Suprapubic skin (tissue), 4 donors: Measurements from ENCODE around the gene COQ10A. TPM values are rescaled to one million over a fixed set of nuclear protein-coding genes. Genes with fewer than 3 reads are reported as not detected.

Experiments
- DNase-seq, 2 donors: peaks; one replicate each; pipeline ENCODE4 v3.0.0-alpha.2; 2019; ENCODE audit warnings: low spot score in 2 of 2
- H3K27ac ChIP-seq: fragments of 200-600 bp; sonication (generic); one replicate; pipeline ENCODE4 v1.5.1; 2019
- H3K27me3 ChIP-seq: fragments of 200-600 bp; sonication (generic); one replicate; pipeline ENCODE4 v1.5.1; 2019
- H3K36me3 ChIP-seq: fragments of 200-600 bp; sonication (generic); one replicate; pipeline ENCODE4 v1.5.1; 2019
- H3K4me1 ChIP-seq: fragments of 200-600 bp; sonication (generic); one replicate; pipeline ENCODE4 v1.5.1; 2019
- H3K4me3 ChIP-seq: fragments of 200-600 bp; sonication (generic); one replicate; pipeline ENCODE4 v1.5.1; 2019; ENCODE audit warnings: mild to moderate bottlenecking
- H3K9me3 ChIP-seq: fragments of 200-600 bp; sonication (generic); one replicate; pipeline ENCODE4 v1.5.1; 2019
- CTCF ChIP-seq, 2 donors: fragments of 200-600 bp in 1 of 2; fragments of 450-650 bp in 1 of 2; sonication (generic) in 1 of 2; IDR thresholded peaks; one replicate each; pipeline ENCODE4 v1.5.1; 2016 to 2019; ENCODE audit warnings: antibody characterized with exemption in 2 of 2, mild to moderate bottlenecking in 1 of 2, moderate library complexity in 1 of 2
- EP300 ChIP-seq: sonication (generic); formaldehyde crosslinking; IDR thresholded peaks from one replicate; pipeline ENCODE4 v1.6.1; 2017; ENCODE audit warnings: antibody characterized with exemption
- POLR2A ChIP-seq, 2 donors: fragments of 450-650 bp; IDR thresholded peaks; one replicate each; pipeline ENCODE4 v1.6.1; 2017; ENCODE audit warnings: antibody characterized with exemption in 2 of 2, mild to moderate bottlenecking in 2 of 2, moderate library complexity in 2 of 2
- POLR2AphosphoS5 ChIP-seq, 3 donors: sonication (generic); formaldehyde crosslinking; IDR thresholded peaks; one replicate each; pipeline ENCODE4 v1.6.1; 2017; ENCODE audit warnings: antibody characterized with exemption in 3 of 3
- WGBS: methylation state at CpG from one replicate; pipeline ENCODE4 v1.1.5; 2018; 5-methylcytosine and 5-hydroxymethylcytosine counted together
- total RNA-seq, 4 donors: library from RNA; depleted of rRNA; stranded (reverse); fragments of >200 nt; gene quantifications; one replicate each; pipeline ENCODE4 v1.1.0, GENCODE V29; 2016

The COQ10A gene
- total RNA-seq, 4 donors from 2014 or later: 3.4 to 17.0 (median 7.6) TPM

- no peak for DNase-seq
- TF ChIP-seq POLR2A (IDR thresholded peaks at IDR 0.05): no peak
- no peak for TF ChIP-seq CTCF (IDR thresholded peaks at IDR 0.05)
- TF ChIP-seq POLR2AphosphoS5 (IDR thresholded peaks at IDR 0.05): no peak
- no peak for TF ChIP-seq EP300
- no peaks in the 10 kb centered on the region for H3K27me3 ChIP-seq
- H3K9me3 ChIP-seq: no peaks in the 10 kb centered on the region
- no peak overlapping the region for H3K27ac ChIP-seq
- 74% methylated on average over 5 of the region's 5 CpGs for whole genome bisulfite sequencing
- H3K4me3 ChIP-seq: no peak overlapping the region
- peaks cover 5% of the 10 kb centered on the region for H3K36me3 ChIP-seq
- H3K4me1 ChIP-seq: peaks cover 53% of the 10 kb centered on the region
These were observed 29.6 kb downstream of the COQ10A start for GRCh38 chr12:56296295-56296694.

GRCh38 chr12:56297400-56297799 is 30.7 kb downstream of the COQ10A start:
- peaks cover 50% of the 10 kb centered on the region for H3K4me1 ChIP-seq
- H3K9me3 ChIP-seq: no peaks in the 10 kb centered on the region
- H3K36me3 ChIP-seq: no peaks in the 10 kb centered on the region
- no peak overlapping the region for H3K4me3 ChIP-seq
- WGBS: 85% methylated on average over 8 of the region's 8 CpGs
- H3K27ac ChIP-seq: no peak overlapping the region
- no peak for DNase-seq
- no peaks in the 10 kb centered on the region for H3K27me3 ChIP-seq
- TF ChIP-seq POLR2AphosphoS5 (IDR thresholded peaks at IDR 0.05): no peak
- no peak for TF ChIP-seq EP300
- TF ChIP-seq POLR2A (IDR thresholded peaks at IDR 0.05): no peak
- TF ChIP-seq CTCF (IDR thresholded peaks at IDR 0.05): no peak

GRCh38 chr12:56298828-56299227 is 32.1 kb downstream of the COQ10A start:
- Histone ChIP-seq H3K4me1 (peaks cover 54% of the 10 kb centered on the region), H3K36me3 (peaks cover 3% of the 10 kb centered on the region), H3K9me3 (no peaks in the 10 kb centered on the region), H3K27me3 (no peaks in the 10 kb centered on the region), H3K4me3 (peak overlapping the region; percentile 75), H3K27ac (peak overlapping the region; percentile 94)
- DNase-seq: no peak
- WGBS: 68% methylated on average over 5 of the region's 5 CpGs
- no peak for TF ChIP-seq CTCF (IDR thresholded peaks at IDR 0.05)
- no peak for TF ChIP-seq EP300
- no peak for TF ChIP-seq POLR2A (IDR thresholded peaks at IDR 0.05)

GRCh38 chr12:56299308-56299852 is 32.6 kb downstream of the COQ10A start:
- TF ChIP-seq CTCF (IDR thresholded peaks at IDR 0.05) (no peak), POLR2AphosphoS5 (IDR thresholded peaks at IDR 0.05) (no peak), EP300 (no peak), POLR2A (IDR thresholded peaks at IDR 0.05) (no peak)
- Histone ChIP-seq H3K27me3 (no peaks in the 10 kb centered on the region), H3K4me3 (peak overlapping the region; percentile 75), H3K9me3 (no peaks in the 10 kb centered on the region), H3K36me3 (peaks cover 6% of the 10 kb centered on the region), H3K27ac (peak overlapping the region; percentile 94), H3K4me1 (peaks cover 54% of the 10 kb centered on the region)
- no peak for DNase-seq
- 0% methylated on average over 9 of the region's 10 CpGs for WGBS

GRCh38 chr12:56299853-56300643 is 33.3 kb downstream of the COQ10A start, which contains the start of gene CS:
CS (minus strand) TSS chr12:56300330; CDS start chr12:56300201, 129 bp downstream.
- 0% methylated on average over 39 of the region's 63 CpGs for WGBS
- H3K4me3 ChIP-seq: peak within 1 kb of the TSS; percentile 75
- TF ChIP-seq POLR2AphosphoS5 (IDR thresholded peaks at IDR 0.05) (peak in 2 of 3 donors; percentile 32 to 46), POLR2A (IDR thresholded peaks at IDR 0.05) (peak in 1 of 2 donors; percentile 46), CTCF (IDR thresholded peaks at IDR 0.05) (no peak), EP300 (no peak)
- H3K27me3 ChIP-seq: no peaks in the 10 kb centered on the region
- H3K36me3 ChIP-seq: peaks cover 10% of the 10 kb centered on the region
- DNase-seq: peak; percentile 100
- H3K9me3 ChIP-seq: no peaks in the 10 kb centered on the region
- peaks cover 54% of the 10 kb centered on the region for H3K4me1 ChIP-seq
- peak within 1 kb of the TSS; percentile 94 for H3K27ac ChIP-seq
